AG10803 (cell line): ENCODE measurements around the gene SH3BP5.

Experiments used
- DNase-seq: peaks from one replicate; pipeline ENCODE4 v3.0.0; 2010; ENCODE audit warnings: low read depth
- H3K4me3 ChIP-seq: 2 replicates; pipeline ENCODE4 v1.5.1; 2011; ENCODE audit warnings: mild to moderate bottlenecking, low read length, control low read depth
- TF ChIP-seq, protein P1 (sequence below): conservative IDR thresholded peaks from 2 replicates; pipeline ENCODE4 v1.5.1; 2011; ENCODE audit warnings: mild to moderate bottlenecking, low read length, control low read depth, inconsistent platforms

SH3BP5 gene

GRCh38 chr3:15261274-15261673 lies 71.1 kb downstream of the SH3BP5 start:
- TF ChIP-seq, protein P1, sequence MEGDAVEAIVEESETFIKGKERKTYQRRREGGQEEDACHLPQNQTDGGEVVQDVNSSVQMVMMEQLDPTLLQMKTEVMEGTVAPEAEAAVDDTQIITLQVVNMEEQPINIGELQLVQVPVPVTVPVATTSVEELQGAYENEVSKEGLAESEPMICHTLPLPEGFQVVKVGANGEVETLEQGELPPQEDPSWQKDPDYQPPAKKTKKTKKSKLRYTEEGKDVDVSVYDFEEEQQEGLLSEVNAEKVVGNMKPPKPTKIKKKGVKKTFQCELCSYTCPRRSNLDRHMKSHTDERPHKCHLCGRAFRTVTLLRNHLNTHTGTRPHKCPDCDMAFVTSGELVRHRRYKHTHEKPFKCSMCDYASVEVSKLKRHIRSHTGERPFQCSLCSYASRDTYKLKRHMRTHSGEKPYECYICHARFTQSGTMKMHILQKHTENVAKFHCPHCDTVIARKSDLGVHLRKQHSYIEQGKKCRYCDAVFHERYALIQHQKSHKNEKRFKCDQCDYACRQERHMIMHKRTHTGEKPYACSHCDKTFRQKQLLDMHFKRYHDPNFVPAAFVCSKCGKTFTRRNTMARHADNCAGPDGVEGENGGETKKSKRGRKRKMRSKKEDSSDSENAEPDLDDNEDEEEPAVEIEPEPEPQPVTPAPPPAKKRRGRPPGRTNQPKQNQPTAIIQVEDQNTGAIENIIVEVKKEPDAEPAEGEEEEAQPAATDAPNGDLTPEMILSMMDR = no peak
- DNase-seq = no peak
- H3K4me3 ChIP-seq = no peak overlapping the region

DNA sequence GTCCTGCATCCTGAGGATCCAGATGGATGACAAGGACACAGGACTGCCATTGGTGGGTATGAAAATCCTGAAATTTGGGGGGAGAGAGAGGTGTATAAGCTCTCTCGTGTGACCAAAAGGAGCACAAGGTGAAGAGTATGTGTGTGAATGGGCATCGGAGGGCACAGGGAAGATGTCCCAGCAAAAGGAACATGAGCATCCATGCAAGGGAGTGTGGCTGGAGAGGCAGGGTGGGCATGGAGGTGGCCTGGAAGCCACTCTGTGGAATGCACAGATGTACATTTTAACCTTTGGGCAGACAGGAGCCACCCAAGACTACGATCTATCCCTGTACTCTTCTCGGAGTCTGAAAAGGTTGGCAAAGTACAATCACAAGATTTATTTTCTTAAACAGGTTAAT lies 71.9 kb downstream of the SH3BP5 start:
- H3K4me3 ChIP-seq = no peak overlapping the region
- DNase-seq = no peak
- TF ChIP-seq, protein P1 = no peak

- no peak overlapping the region for H3K4me3 ChIP-seq
- no peak for DNase-seq
- TF ChIP-seq, protein P1 = no peak
Observed at GRCh38 chr3:15258720-15259119, 73.7 kb downstream of the SH3BP5 start.

GRCh38 chr3:15256861-15257341 lies 75.5 kb downstream of the SH3BP5 start:
- TF ChIP-seq, protein P1 = no peak
- peak; percentile 21 for DNase-seq

GRCh38 chr3:15255215-15255614 lies 77.2 kb downstream of the SH3BP5 start:
- H3K4me3 ChIP-seq = no peak overlapping the region
- DNase-seq = no peak
- TF ChIP-seq, protein P1 = no peak

More at GRCh38 chr3:15256861-15257341, 75.5 kb downstream of the SH3BP5 start:
- no peak overlapping the region for H3K4me3 ChIP-seq

DNA sequence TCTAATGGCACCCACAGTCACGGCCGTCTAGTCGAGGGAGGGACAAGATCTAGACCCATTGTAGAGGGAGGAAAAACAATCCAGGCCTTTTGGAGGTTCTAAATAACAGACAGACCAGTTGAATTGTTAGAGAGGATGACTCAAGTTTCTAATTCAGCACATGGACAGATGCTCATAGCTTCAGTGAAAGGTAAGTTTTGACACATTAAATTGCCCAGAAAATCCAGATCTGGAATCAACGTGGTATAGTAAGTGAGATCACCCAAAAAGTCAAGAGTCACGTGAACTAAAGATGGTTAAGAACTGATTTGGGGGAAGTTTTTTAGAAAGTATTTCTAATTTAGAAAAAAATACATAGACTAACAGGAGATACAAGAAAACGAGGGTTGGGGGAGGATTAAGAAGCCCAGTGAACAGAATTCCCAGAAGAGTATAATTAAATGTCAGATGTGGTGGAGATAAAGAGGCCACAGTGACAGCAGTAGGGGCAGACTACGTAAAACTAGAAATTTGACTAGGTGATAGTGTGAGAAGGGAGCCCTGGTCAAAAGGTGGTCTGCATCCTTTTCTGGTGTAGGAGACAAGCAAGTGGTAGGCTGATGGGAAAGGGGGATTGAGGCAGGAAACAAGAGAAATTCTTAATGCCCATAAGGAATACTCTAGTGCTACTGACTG lies 79.2 kb downstream of the SH3BP5 start:
- DNase-seq = no peak
- TF ChIP-seq, protein P1 = no peak

GRCh38 chr3:15246186-15246585 lies 86.2 kb downstream of the SH3BP5 start:
- TF ChIP-seq, protein P1 = no peak
- H3K4me3 ChIP-seq = no peak overlapping the region
- no peak for DNase-seq

More for the DNA sequence above, 79.2 kb downstream of the SH3BP5 start:
- no peak overlapping the region for H3K4me3 ChIP-seq
